PC-3 (cell line): ENCODE results near the gene ATG101. TPM values are rescaled to one million over a fixed set of nuclear protein-coding genes. Genes with fewer than 3 reads are reported as not detected.
A peak's percentile ranks its signal among the peaks of the same experiment; 100 is the strongest.

Experiments
- ATAC-seq: fragments of 200-7000 bp; cut with Tn5 transposase; 2 replicates; pipeline ENCODE4 v1.9.1; 2020; ENCODE audit warnings: mild to moderate bottlenecking, moderate library complexity
- BruUV-seq: library from RNA; stranded (reverse); fragments of 400-500 nt; replicated peaks from 2 replicates; lab custom pipeline; 2021; lab: Mats Ljungman, UMichigan
- CTCF ChIA-PET: fragments of 300-600 bp; sonication (Branson Sonifier 250); formaldehyde crosslinking; loops from one replicate; lab custom pipeline; 2022; ENCODE audit warnings: antibody characterized with exemption; lab: Charles Lee
- POLR2A ChIA-PET: fragments of 300-600 bp; sonication (Branson Sonifier 250); formaldehyde crosslinking; loops from one replicate; lab custom pipeline; 2022; ENCODE audit warnings: antibody characterized with exemption; ENCODE audit not compliant: unreplicated experiment; lab: Charles Lee
- DNase-seq: peaks from one replicate; pipeline ENCODE4 v3.0.0-alpha.2; 2015
- H2AFZ ChIP-seq: fragments of 300-600 bp; sonication (generic); 2 replicates; pipeline ENCODE4 v1.6.0; 2016; ENCODE audit warnings: antibody characterized with exemption, low read length
- H3F3A ChIP-seq: fragments of 300-600 bp; sonication (generic); one replicate; pipeline ENCODE4 v1.6.0; 2017; ENCODE audit warnings: antibody characterized with exemption, low read length, control low read depth, mild to moderate bottlenecking; ENCODE audit not compliant: unreplicated experiment
- H3K27ac ChIP-seq: fragments of 300-600 bp; sonication (generic); 2 replicates; pipeline ENCODE4 v1.5.1; 2016; ENCODE audit warnings: mild to moderate bottlenecking, low read length
- H3K27me3 ChIP-seq: fragments of 300-600 bp; sonication (generic); 2 replicates; pipeline ENCODE4 v1.6.1; 2016; ENCODE audit warnings: low read length, mixed read lengths
- H3K36me3 ChIP-seq: fragments of 300-600 bp; sonication (generic); 2 replicates; pipeline ENCODE4 v1.6.1; 2016; ENCODE audit warnings: low read depth, mixed run types, low read length, mixed read lengths
- H3K4me1 ChIP-seq: fragments of 300-600 bp; sonication (generic); 2 replicates; pipeline ENCODE4 v1.5.1; 2016; ENCODE audit warnings: low read length; ENCODE audit not compliant: insufficient read depth
- H3K4me2 ChIP-seq: fragments of 300-600 bp; sonication (generic); 2 replicates; pipeline ENCODE4 v1.6.0; 2016; ENCODE audit warnings: low read length
- H3K4me3 ChIP-seq: fragments of 300-600 bp; sonication (generic); 2 replicates; pipeline ENCODE4 v1.5.1; 2016; ENCODE audit warnings: mild to moderate bottlenecking, low read length, mixed read lengths
- H3K79me2 ChIP-seq: fragments of 300-600 bp; sonication (generic); 2 replicates; pipeline ENCODE4 v1.6.1; 2017; ENCODE audit warnings: low read length, mixed read lengths
- H3K9ac ChIP-seq: fragments of 300-600 bp; sonication (generic); 2 replicates; pipeline ENCODE4 v1.6.0; 2016; ENCODE audit warnings: mild to moderate bottlenecking, low read length
- H3K9me2 ChIP-seq: fragments of 300-600 bp; sonication (generic); replicated peaks from 2 replicates; pipeline ENCODE4 v1.6.1; 2016; ENCODE audit warnings: mixed run types, low read length, mixed read lengths
- H3K9me3 ChIP-seq: fragments of 300-600 bp; sonication (generic); 2 replicates; pipeline ENCODE4 v1.6.1; 2016; ENCODE audit warnings: low read length, mixed read lengths
- H4K20me1 ChIP-seq: fragments of 300-600 bp; sonication (generic); 2 replicates; pipeline ENCODE4 v1.6.1; 2016; ENCODE audit warnings: low read length, mixed read lengths
- EZH2 ChIP-seq: fragments of 300-600 bp; sonication (generic); IDR thresholded peaks from one replicate; pipeline ENCODE4 v1.6.1; 2017; ENCODE audit warnings: antibody characterized with exemption, mild to moderate bottlenecking, low read length; ENCODE audit not compliant: unreplicated experiment
- EZH2phosphoT487 ChIP-seq: fragments of 300-600 bp; sonication (generic); IDR thresholded peaks from 2 replicates; pipeline ENCODE4 v1.6.1; 2018; ENCODE audit warnings: mild to moderate bottlenecking, antibody characterized with exemption, low read length, borderline replicate concordance
- intact Hi-C: fragments of 100-400 bp; cut with micrococcal nuclease; formaldehyde crosslinking; loops from 2 replicates; pipeline ENCODE4 v1.9.0; 2023
- total RNA-seq: library from RNA; depleted of rRNA; stranded (reverse); fragments of >200 nt; gene quantifications from 2 replicates; pipeline ENCODE4 v1.2.3, GENCODE V29; 2014
- TF ChIP-seq, protein P1 (sequence below): fragments of 300-600 bp; sonication (generic); conservative IDR thresholded peaks from 2 replicates; pipeline ENCODE4 v1.5.1; 2017; ENCODE audit warnings: antibody characterized with exemption, low read depth, mild to moderate bottlenecking, low read length

Gene ATG101
- total RNA-seq, 1 experiment from 2014 or later: 110 TPM

DNA sequence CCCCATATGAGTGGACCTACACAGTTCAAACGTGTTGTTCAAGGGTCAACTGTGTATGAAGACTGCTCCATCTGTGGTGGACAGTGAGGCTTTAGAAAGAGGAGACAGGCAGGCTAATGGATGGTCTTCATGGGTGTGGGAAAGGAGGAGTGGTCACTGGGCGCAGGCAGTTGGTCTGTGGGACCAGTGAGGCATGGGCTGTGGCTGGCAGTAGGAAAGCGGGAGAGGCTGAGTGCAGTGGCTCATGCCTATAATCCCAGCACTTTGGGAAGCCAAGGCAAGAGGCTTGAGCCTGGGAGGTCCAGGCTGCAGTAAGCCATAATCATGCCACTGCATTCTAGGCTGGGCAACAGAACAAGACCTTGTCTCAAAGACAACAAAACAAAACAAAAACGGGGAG is 20.5 kb upstream of the ATG101 start:
- H3K9ac ChIP-seq: no peak overlapping the region
- H4K20me1 ChIP-seq: peaks cover 29% of the 10 kb centered on the region
- peaks cover 23% of the 10 kb centered on the region; the same call in 1 of the 2 replicates for H3K79me2 ChIP-seq
- H3K9me2 ChIP-seq: no peaks in the 10 kb centered on the region
- H3K27ac ChIP-seq: no peak overlapping the region
- H3K4me3 ChIP-seq: no peak overlapping the region
- ChIA-PET CTCF (no interaction called here), POLR2A (no interaction called here)
- no peaks in the 10 kb centered on the region for H3K36me3 ChIP-seq
- H3K27me3 ChIP-seq: no peaks in the 10 kb centered on the region
- no peaks in the 10 kb centered on the region for H3F3A ChIP-seq
- no peak overlapping the region for H2AFZ ChIP-seq
- H3K4me1 ChIP-seq: peaks cover 27% of the 10 kb centered on the region
- DNase-seq: no peak
- no peak overlapping the region for H3K4me2 ChIP-seq
- H3K9me3 ChIP-seq: no peaks in the 10 kb centered on the region
- TF ChIP-seq, protein P1, sequence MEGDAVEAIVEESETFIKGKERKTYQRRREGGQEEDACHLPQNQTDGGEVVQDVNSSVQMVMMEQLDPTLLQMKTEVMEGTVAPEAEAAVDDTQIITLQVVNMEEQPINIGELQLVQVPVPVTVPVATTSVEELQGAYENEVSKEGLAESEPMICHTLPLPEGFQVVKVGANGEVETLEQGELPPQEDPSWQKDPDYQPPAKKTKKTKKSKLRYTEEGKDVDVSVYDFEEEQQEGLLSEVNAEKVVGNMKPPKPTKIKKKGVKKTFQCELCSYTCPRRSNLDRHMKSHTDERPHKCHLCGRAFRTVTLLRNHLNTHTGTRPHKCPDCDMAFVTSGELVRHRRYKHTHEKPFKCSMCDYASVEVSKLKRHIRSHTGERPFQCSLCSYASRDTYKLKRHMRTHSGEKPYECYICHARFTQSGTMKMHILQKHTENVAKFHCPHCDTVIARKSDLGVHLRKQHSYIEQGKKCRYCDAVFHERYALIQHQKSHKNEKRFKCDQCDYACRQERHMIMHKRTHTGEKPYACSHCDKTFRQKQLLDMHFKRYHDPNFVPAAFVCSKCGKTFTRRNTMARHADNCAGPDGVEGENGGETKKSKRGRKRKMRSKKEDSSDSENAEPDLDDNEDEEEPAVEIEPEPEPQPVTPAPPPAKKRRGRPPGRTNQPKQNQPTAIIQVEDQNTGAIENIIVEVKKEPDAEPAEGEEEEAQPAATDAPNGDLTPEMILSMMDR: no peak
- TF ChIP-seq EZH2phosphoT487: no peak
- no peak for TF ChIP-seq EZH2
- no peak for ATAC-seq
- intact Hi-C loops: no loop called here
- no TSS peak for BruUV-seq

- Histone ChIP-seq H3K4me3 (no peak overlapping the region), H3K4me1 (peaks cover 27% of the 10 kb centered on the region), H3K79me2 (peaks cover 23% of the 10 kb centered on the region; the same call in 1 of the 2 replicates), H3K27ac (peak overlapping the region; percentile 93), H3K36me3 (no peaks in the 10 kb centered on the region; the same call in 1 of the 2 replicates), H3K4me2 (peak overlapping the region; percentile 96; the same call in 1 of the 2 replicates), H4K20me1 (peaks cover 33% of the 10 kb centered on the region), H3K9ac (peak overlapping the region; percentile 94), H2AFZ (no peak overlapping the region), H3K27me3 (no peaks in the 10 kb centered on the region), H3F3A (no peaks in the 10 kb centered on the region), H3K9me3 (no peaks in the 10 kb centered on the region), H3K9me2 (no peaks in the 10 kb centered on the region)
- ATAC-seq: no peak
- intact Hi-C loops: loop anchor here (1.0 kb wide), 1 partner anchor 12 kb away; no protein-coding TSS in a partner anchor
- CTCF ChIA-PET: no interaction called here
- TF ChIP-seq EZH2phosphoT487: no peak
- TF ChIP-seq, protein P1: no peak
- DNase-seq: no peak
- POLR2A ChIA-PET: no interaction called here
- no TSS peak for BruUV-seq
Measured at GRCh38 chr12:52049688-52050087, 20.1 kb upstream of the ATG101 start.

DNA sequence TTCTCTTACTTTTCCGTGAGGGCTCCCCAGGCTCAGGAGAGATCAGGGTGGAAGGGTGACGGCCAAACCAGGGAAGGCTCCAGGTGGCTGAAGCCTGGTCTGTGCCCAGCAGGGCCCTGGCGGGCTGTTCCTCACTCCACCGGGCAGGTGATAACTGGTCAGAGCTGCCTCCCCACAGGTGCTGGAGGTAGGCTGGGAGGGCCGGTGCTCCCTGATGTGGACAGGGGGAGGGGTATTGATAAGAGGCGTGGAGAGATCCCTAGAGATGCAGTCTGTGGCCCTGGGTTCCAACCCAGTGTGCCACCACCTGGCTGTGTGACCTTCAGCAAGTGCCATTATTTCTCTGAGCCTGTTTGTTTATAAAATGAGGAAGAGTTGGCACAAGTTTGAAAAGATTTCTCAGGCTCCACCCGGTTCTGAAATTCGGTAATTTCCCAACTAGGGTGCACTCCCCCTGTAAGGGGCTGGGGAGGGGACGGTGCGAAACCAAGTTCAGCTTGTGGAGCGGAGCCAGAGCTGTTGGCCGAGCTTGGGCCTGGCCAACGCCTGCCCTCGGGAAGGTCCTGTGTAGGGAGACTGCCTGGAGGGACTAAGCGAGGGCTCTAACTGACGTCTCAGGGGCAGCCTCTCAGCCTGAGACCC is 19.5 kb upstream of the ATG101 start:
- Histone ChIP-seq H3K4me1 (peaks cover 27% of the 10 kb centered on the region), H3K4me3 (peak overlapping the region; percentile 79), H3F3A (no peaks in the 10 kb centered on the region), H3K27ac (peak overlapping the region; percentile 93), H3K4me2 (peak overlapping the region; percentile 96), H3K9me3 (no peaks in the 10 kb centered on the region), H3K36me3 (peaks cover 4% of the 10 kb centered on the region; the same call in 1 of the 2 replicates), H3K9ac (peak overlapping the region; percentile 94), H4K20me1 (peaks cover 39% of the 10 kb centered on the region), H2AFZ (peak overlapping the region; percentile 57), H3K27me3 (no peaks in the 10 kb centered on the region), H3K9me2 (no peaks in the 10 kb centered on the region), H3K79me2 (peaks cover 23% of the 10 kb centered on the region; the same call in 1 of the 2 replicates)
- BruUV-seq: no TSS peak
- CTCF ChIA-PET: interaction anchor here (0.8 to 1.3 kb wide), 2 partner anchors 19 to 20 kb away, joined by 3 to 4 read pairs; partner anchors contain the start of gene ATG101
- DNase-seq (no peak), ATAC-seq (no peak)
- intact Hi-C loops: loop anchor here (1.0 kb wide), 1 partner anchor 13 kb away; no protein-coding TSS in a partner anchor
- TF ChIP-seq, protein P1: no peak; the same call in 1 of the 2 replicates
- TF ChIP-seq EZH2phosphoT487: no peak
- no peak for TF ChIP-seq EZH2
- POLR2A ChIA-PET: interaction anchor here (0.6 to 1.5 kb wide), 3 partner anchors 14 to 24 kb away, joined by 4 to 12 read pairs (median 6); no protein-coding TSS in a partner anchor
